K562 (cell line): ENCODE data around the gene ACCSL. TPM values are rescaled to one million over a fixed set of nuclear protein-coding genes. Genes with fewer than 3 reads are reported as not detected.

ENCODE experiments used
- ATAC-seq: fragments of 200-7000 bp; cut with Tn5 transposase; 3 replicates; pipeline ENCODE4 v1.9.1; 2020; ENCODE audit warnings: moderate library complexity
- BruUV-seq: library from RNA; stranded (reverse); fragments of 400-500 nt; replicated peaks from 2 replicates; lab custom pipeline; 2021; lab: Mats Ljungman, UMichigan
- CTCF ChIA-PET: fragments of 300-600 bp; formaldehyde crosslinking; extraction: SDS; loops from one replicate; lab custom pipeline; 2021; ENCODE audit warnings: low intra/inter-chr PET ratio; lab: Yijun Ruan, JAX
- POLR2A ChIA-PET: fragments of 300-600, 350-650 bp; sonication (Branson Sonifier 250); formaldehyde crosslinking; extraction: SDS; loops from one replicate; lab custom pipeline; 2021; ENCODE audit warnings: antibody characterized with exemption, inconsistent platforms; lab: Yijun Ruan, JAX
- DNase-seq, 4 experiments: peaks; one replicate each; pipeline versions ENCODE4 v3.0.0 to v3.0.0-alpha.2; 2011 to 2018; ENCODE audit warnings: low spot score in 3 of 4, mixed read lengths in 3 of 4; ENCODE audit errors: extremely low read depth in 1 of 4
- FAIRE-seq: peaks from 2 replicates; lab custom pipeline; 2011; peaks lifted over from hg19 to GRCh38; lab: Jason Lieb, UNC
- H2AFZ ChIP-seq: 2 replicates; pipeline ENCODE4 v1.6.0; 2011; ENCODE audit warnings: low read depth, low read length, control low read depth, inconsistent platforms
- H3K27ac ChIP-seq: fragments of 200-600 bp; 3 replicates; pipeline ENCODE4 v1.8.0; 2011; ENCODE audit warnings: low read depth, mild to moderate bottlenecking, control low read depth, inconsistent platforms, low read length, moderate library complexity, mixed read lengths; ENCODE audit errors: extremely low read depth
- H3K27me3 ChIP-seq, 2 experiments: fragments of 300-600 bp in 1 of 2; 2 replicates in 1 of 2; 3 replicates in 1 of 2; pipeline versions ENCODE4 v1.6.0 to v1.8.0; 2011; ENCODE audit warnings: inconsistent platforms in 2 of 2, low read length in 2 of 2, mild to moderate bottlenecking in 1 of 2, mixed read lengths in 1 of 2, moderate library complexity in 1 of 2; ENCODE audit not compliant: control insufficient read depth in 2 of 2, insufficient read depth in 2 of 2
- H3K36me3 ChIP-seq: fragments of 300-600 bp; 3 replicates; pipeline ENCODE4 v1.8.0; 2011; ENCODE audit warnings: mild to moderate bottlenecking, low read length, inconsistent platforms; ENCODE audit not compliant: control insufficient read depth, insufficient read depth
- H3K4me1 ChIP-seq, 2 experiments: fragments of 200-600 bp in 1 of 2; replicated peaks in 1 of 2; 2 replicates in 1 of 2; 3 replicates in 1 of 2; pipeline versions ENCODE4 v1.5.1 to v1.8.0; 2011; ENCODE audit warnings: inconsistent platforms in 2 of 2, low read length in 2 of 2, mild to moderate bottlenecking in 1 of 2, mixed read lengths in 1 of 2, moderate library complexity in 1 of 2; ENCODE audit not compliant: control insufficient read depth in 2 of 2, insufficient read depth in 2 of 2
- H3K4me2 ChIP-seq: 2 replicates; pipeline ENCODE4 v1.6.1; 2011; ENCODE audit warnings: low read length, control low read depth, inconsistent platforms, mixed read lengths; ENCODE audit not compliant: insufficient read depth
- H3K4me3 ChIP-seq: fragments of 200-600 bp; sonication (generic), shearing (Covaris generic); 2 replicates; pipeline ENCODE4 v1.5.1; 2016; ENCODE audit warnings: control low read depth, inconsistent platforms
- H3K79me2 ChIP-seq: fragments of 200-600 bp; 3 replicates; pipeline ENCODE4 v1.8.0; 2011; ENCODE audit warnings: low read length, inconsistent platforms; ENCODE audit not compliant: control insufficient read depth, insufficient read depth
- H3K9ac ChIP-seq, 2 experiments: 2 replicates each; pipeline versions ENCODE4 v1.6.0 to v1.6.1; 2011; ENCODE audit warnings: low read depth in 2 of 2, low read length in 2 of 2, control low read depth in 1 of 2, inconsistent platforms in 1 of 2, mild to moderate bottlenecking in 1 of 2, mixed read lengths in 1 of 2; ENCODE audit not compliant: insufficient read depth in 1 of 2
- H3K9me1 ChIP-seq: one replicate; pipeline ENCODE4 v1.6.0; 2011; ENCODE audit warnings: inconsistent platforms, mild to moderate bottlenecking, low read length, moderate library complexity; ENCODE audit not compliant: control insufficient read depth, insufficient read depth
- H3K9me3 ChIP-seq: replicated peaks from 2 replicates; pipeline ENCODE4 v1.5.1; 2011; ENCODE audit warnings: low read depth, low read length, inconsistent platforms; ENCODE audit not compliant: control insufficient read depth, insufficient read depth
- H4K20me1 ChIP-seq: replicated peaks from 2 replicates; pipeline ENCODE4 v1.6.1; 2011; ENCODE audit warnings: low read length, inconsistent platforms, mixed read lengths; ENCODE audit not compliant: control insufficient read depth, insufficient read depth
- JUN ChIP-seq, 2 experiments: sonication (generic) in 1 of 2; formaldehyde crosslinking in 1 of 2; IDR thresholded peaks; 2 replicates each; pipeline versions ENCODE4 v1.6.1 to v1.8.0; 2012 to 2022; ENCODE audit warnings: borderline replicate concordance in 2 of 2, mild to moderate bottlenecking in 2 of 2, improper control_type of control experiment in 1 of 2, low read depth in 1 of 2, low read length in 1 of 2, missing genetic modification reagents in 1 of 2
- MTA1 ChIP-seq: fragments of 450-650 bp; IDR thresholded peaks from 2 replicates; pipeline ENCODE4 v1.6.1; 2017; ENCODE audit warnings: borderline replicate concordance
- NCOA6 ChIP-seq: fragments of 450-650 bp; IDR thresholded peaks from 2 replicates; pipeline ENCODE4 v1.6.1; 2017; ENCODE audit warnings: mild to moderate bottlenecking
- ZNF830 ChIP-seq: fragments of 250-450 bp; sonication (Bioruptor Pico); IDR thresholded peaks from 2 replicates; pipeline ENCODE4 v1.5.0; 2021; ENCODE audit warnings: mild to moderate bottlenecking
- WGBS: fragments of 100-300 bp; shearing (Covaris generic); methylation state at CpG from one replicate; pipeline ENCODE4 v1.1.6; 2016; ENCODE audit warnings: low coverage, mixed read lengths; ENCODE audit not compliant: insufficient coverage; ENCODE audit errors: missing lambda C conversion rate; 5-methylcytosine and 5-hydroxymethylcytosine counted together
- in situ Hi-C: fragments of 300-500 bp; cut with MboI; formaldehyde crosslinking; loops from 4 replicates; pipeline ENCODE4 v1.15.0; 2018; ENCODE audit warnings: inconsistent platforms, mixed read lengths
- intact Hi-C: fragments of 100-400 bp; cut with micrococcal nuclease; formaldehyde crosslinking; loops from 2 replicates; pipeline ENCODE4 v1.14.2; 2022
- polyA plus RNA-seq, 8 experiments: library from polyadenylated mRNA; depleted of rRNA in 4 of 8; stranded (reverse) in 5 of 8; unstranded in 3 of 8; fragments of >200 nt; fragmentation: Nextera tagmentation in 2 of 8; fragmentation: Illumina TruSeq in 1 of 8; extraction: Ambion mirVana in 2 of 8; extraction: Trizol in 1 of 8; gene quantifications; 2 replicates each; pipeline versions ENCODE4 v1.2.1 to v1.2.3, GENCODE V29; 2011 to 2014; ENCODE audit warnings: inconsistent platforms in 1 of 8, missing spikeins in 1 of 8
- total RNA-seq, 7 experiments: library from RNA; depleted of rRNA in 6 of 7; stranded (reverse); fragments of >200 nt in 6 of 7; fragmentation: Illumina TruSeq in 2 of 7; extraction: Trizol in 2 of 7; gene quantifications; 2 replicates each; pipeline versions ENCODE4 v1.2.1 to v1.2.3, GENCODE V29; 2011 to 2021; ENCODE audit warnings: low replicate concordance in 1 of 7

Gene ACCSL
- total and polyA plus RNA-seq, 9 of the 15 experiments (the other 6 are each of a cell fraction or from before 2014, with no cell fraction given): not detected

- TF ChIP-seq ZNF830 (CRISPR knock-in tag): no peak
Measured at GRCh38 chr11:44097821-44098220, 50.0 kb downstream of the ACCSL start (continued).

- Histone ChIP-seq H3K9ac (no peak overlapping the region), H3K4me2 (no peak overlapping the region), H3K27ac (no peak overlapping the region), H2AFZ (no peak overlapping the region), H3K36me3 (peaks cover 11% of the 10 kb centered on the region; the same call in 2 of the 3 replicates), H4K20me1 (peaks cover 4% of the 10 kb centered on the region; the same call in 1 of the 2 replicates), H3K4me1 (peaks cover 4 to 8% of the 10 kb centered on the region in 2 experiments; a peak in 4 of 5 replicates), H3K4me3 (no peak overlapping the region), H3K27me3 (no peaks in the 10 kb centered on the region)
- ATAC-seq (no peak), FAIRE-seq (no peak), DNase-seq (no peak)
- BruUV-seq: no TSS peak
- intact Hi-C loops: no loop called here
- TF ChIP-seq MTA1: no peak
- TF ChIP-seq NCOA6: no peak
- TF ChIP-seq JUN (IDR thresholded peaks at IDR 0.05; ENCODE audit: borderline replicate concordance, low read depth, low read length): no peak
- no peak for TF ChIP-seq JUN (CRISPR knock-in tag; IDR thresholded peaks at IDR 0.05; ENCODE audit: borderline replicate concordance)
- TF ChIP-seq, all 486 proteins: peak for 0
- Histone ChIP-seq H3K9me3 (no peaks in the 10 kb centered on the region), H3K9me1 (peaks cover 3% of the 10 kb centered on the region), H3K79me2 (peaks cover 41% of the 10 kb centered on the region)
- CTCF ChIA-PET: no interaction called here
- 70% methylated on average over 2 of the region's 2 CpGs for WGBS
- in situ Hi-C loops: no loop called here
- POLR2A ChIA-PET: interaction anchor here (1.3 kb wide), 1 partner anchor 9 kb away, joined by 4 read pairs; no protein-coding TSS in a partner anchor
Measured at GRCh38 chr11:44101098-44101497, 53.3 kb downstream of the ACCSL start.
